GM18520 (cell line): Measurements from ENCODE around the gene IFI44L.

Experiments used
- ATAC-seq: cut with Tn5 transposase; IDR thresholded peaks from one replicate; pipeline ENCODE4 v1.9.1; 2021; ENCODE audit not compliant: unreplicated experiment

IFI44L gene

GRCh38 chr1:78640462-78640861 lies 20.2 kb downstream of the IFI44L start:
- ATAC-seq, result peak; percentile 44

GRCh38 chr1:78641558-78641957 lies 21.3 kb downstream of the IFI44L start:
- no peak for ATAC-seq

- ATAC-seq, result no peak
Measured at GRCh38 chr1:78645723-78646122, 25.5 kb downstream of the IFI44L start.

- no peak for ATAC-seq
Measured at GRCh38 chr1:78647238-78647637, 27.0 kb downstream of the IFI44L start.

GRCh38 chr1:78649628-78650027 lies 29.4 kb downstream of the IFI44L start, which contains the start of gene IFI44:
Gene IFI44, plus strand, starts transcription at chr1:78649831. Its CDS starts 365 bp downstream, at chr1:78650196.
- peak; percentile 94 for ATAC-seq

GRCh38 chr1:78650114-78650660 lies 29.9 kb downstream of the IFI44L start:
- no peak for ATAC-seq

GRCh38 chr1:78651241-78651640 lies 31.0 kb downstream of the IFI44L start:
- ATAC-seq, result no peak

GRCh38 chr1:78652019-78652560 lies 31.8 kb downstream of the IFI44L start:
- ATAC-seq, result no peak

- ATAC-seq, result no peak
Measured at GRCh38 chr1:78658901-78659300, 38.7 kb downstream of the IFI44L start.

- ATAC-seq, result no peak
Measured at GRCh38 chr1:78663923-78664322, 43.7 kb downstream of the IFI44L start.

GRCh38 chr1:78664763-78665162 lies 44.5 kb downstream of the IFI44L start:
- ATAC-seq, result no peak

- no peak for ATAC-seq
Measured at GRCh38 chr1:78665809-78666208, 45.6 kb downstream of the IFI44L start.

- no peak for ATAC-seq
Measured at GRCh38 chr1:78667939-78668338, 47.7 kb downstream of the IFI44L start.

- no peak for ATAC-seq
Measured at GRCh38 chr1:78668427-78668826, 48.2 kb downstream of the IFI44L start.

GRCh38 chr1:78672428-78672827 lies 52.2 kb downstream of the IFI44L start:
- ATAC-seq, result no peak

GRCh38 chr1:78673120-78673519 lies 52.9 kb downstream of the IFI44L start:
- ATAC-seq, result no peak

- no peak for ATAC-seq
Measured at GRCh38 chr1:78676347-78676982, 56.2 kb downstream of the IFI44L start.

GRCh38 chr1:78676993-78677392 lies 56.7 kb downstream of the IFI44L start:
- ATAC-seq, result no peak

GRCh38 chr1:78677788-78678187 lies 57.5 kb downstream of the IFI44L start:
- no peak for ATAC-seq

GRCh38 chr1:78678324-78678723 lies 58.1 kb downstream of the IFI44L start:
- peak; percentile 52 for ATAC-seq

GRCh38 chr1:78681265-78681664 lies 61.0 kb downstream of the IFI44L start:
- ATAC-seq, result no peak

GRCh38 chr1:78682496-78682895 lies 62.2 kb downstream of the IFI44L start:
- no peak for ATAC-seq

- no peak for ATAC-seq
Measured at GRCh38 chr1:78683079-78683478, 62.8 kb downstream of the IFI44L start.
